H1 (cell line): ENCODE measurements around the gene FNIP2. TPM values are rescaled to one million over a fixed set of nuclear protein-coding genes. Genes with fewer than 3 reads are reported as not detected.

Experiments
- CTCF ChIA-PET: fragments of 300-600 bp; sonication (Branson Sonifier 250); formaldehyde crosslinking; loops from one replicate; lab custom pipeline; 2021; ENCODE audit not compliant: partially characterized antibody; lab: Charles Lee
- POLR2A ChIA-PET: fragments of 300-600 bp; sonication (Branson Sonifier 250); formaldehyde crosslinking; loops from one replicate; lab custom pipeline; 2021; ENCODE audit warnings: inconsistent platforms; ENCODE audit not compliant: partially characterized antibody; lab: Charles Lee
- DNase-seq, 2 experiments: peaks; one replicate each; pipeline versions ENCODE4 v3.0.0 to v3.0.0-alpha.2; 2010 to 2022; ENCODE audit warnings: low spot score in 2 of 2, low read depth in 1 of 2, mixed read lengths in 1 of 2
- FAIRE-seq: peaks from 2 replicates; lab custom pipeline; 2011; peaks lifted over from hg19 to GRCh38; lab: Jason Lieb, UNC
- H2AFZ ChIP-seq: 2 replicates; pipeline ENCODE4 v1.8.1; 2012; ENCODE audit warnings: low read length, inconsistent platforms
- H2AK5ac ChIP-seq: 2 replicates; pipeline ENCODE4 v1.6.1; 2013; ENCODE audit warnings: low read depth, low read length
- H2BK120ac ChIP-seq: replicated peaks from 2 replicates; pipeline ENCODE3; 2013; ENCODE audit warnings: low read depth, low read length, inconsistent platforms
- H2BK12ac ChIP-seq: 2 replicates; pipeline ENCODE4 v1.6.1; 2013; ENCODE audit warnings: low read depth, low read length
- H2BK15ac ChIP-seq: 2 replicates; pipeline ENCODE4 v1.6.1; 2013; ENCODE audit warnings: low read length
- H2BK20ac ChIP-seq: 2 replicates; pipeline ENCODE4 v1.6.1; 2013; ENCODE audit warnings: low read length
- H2BK5ac ChIP-seq: 2 replicates; pipeline ENCODE4 v1.6.1; 2013; ENCODE audit warnings: low read depth, low read length
- H3K14ac ChIP-seq: 2 replicates; pipeline ENCODE4 v1.6.1; 2013; ENCODE audit warnings: inconsistent platforms; ENCODE audit not compliant: insufficient read length
- H3K18ac ChIP-seq: 2 replicates; pipeline ENCODE4 v1.6.1; 2013; ENCODE audit warnings: low read length; ENCODE audit errors: extremely low read depth
- H3K23ac ChIP-seq: 2 replicates; pipeline ENCODE4 v1.6.1; 2013; ENCODE audit warnings: inconsistent platforms; ENCODE audit not compliant: insufficient read length
- H3K23me2 ChIP-seq: 2 replicates; pipeline ENCODE4 v1.6.1; 2013; ENCODE audit warnings: low read depth, low read length
- H3K27ac ChIP-seq: 2 replicates; pipeline ENCODE4 v1.6.1; 2011; ENCODE audit warnings: low read depth, low read length, inconsistent platforms
- H3K27me3 ChIP-seq, 4 experiments: replicated peaks in 1 of 4; 1 replicate in 1 of 4; 2 replicates in 3 of 4; pipeline versions ENCODE4 v1.6.1 to v1.8.1; 2011 to 2013; ENCODE audit warnings: low read length in 3 of 4, mild to moderate bottlenecking in 3 of 4, inconsistent platforms in 2 of 4, mixed read lengths in 2 of 4, moderate library complexity in 1 of 4; ENCODE audit not compliant: control insufficient read depth in 3 of 4, insufficient read depth in 3 of 4; ENCODE audit errors: extremely low read depth in 1 of 4
- H3K36me3 ChIP-seq, 4 experiments: 2 replicates each; pipeline versions ENCODE4 v1.6.1 to v1.8.1; 2011 to 2013; ENCODE audit warnings: mild to moderate bottlenecking in 4 of 4, low read length in 3 of 4, moderate library complexity in 2 of 4, control low read depth in 1 of 4, inconsistent platforms in 1 of 4; ENCODE audit not compliant: insufficient read depth in 4 of 4, control insufficient read depth in 2 of 4
- H3K4ac ChIP-seq: replicated peaks from 2 replicates; pipeline ENCODE3; 2013; ENCODE audit warnings: low read length, low read depth, mixed read lengths, inconsistent platforms; ENCODE audit not compliant: insufficient read length
- H3K4me1 ChIP-seq, 4 experiments: replicated peaks in 1 of 4; 1 replicate in 1 of 4; 2 replicates in 3 of 4; pipeline versions ENCODE4 v1.6.1 to v1.8.1; 2011 to 2013; ENCODE audit warnings: low read length in 3 of 4, inconsistent platforms in 2 of 4, mixed read lengths in 1 of 4; ENCODE audit not compliant: insufficient read depth in 4 of 4, control insufficient read depth in 3 of 4
- H3K4me2 ChIP-seq, 2 experiments: 2 replicates each; pipeline versions ENCODE4 v1.6.1 to v1.8.1; 2011 to 2013; ENCODE audit warnings: low read depth in 2 of 2, low read length in 2 of 2, control low read depth in 1 of 2, inconsistent platforms in 1 of 2, mild to moderate bottlenecking in 1 of 2; ENCODE audit not compliant: insufficient read depth in 1 of 2
- H3K4me3 ChIP-seq, 4 experiments: fragments of 200-600, 300-600 bp in 1 of 4; sonication (generic), shearing (Covaris generic), sonication (Bioruptor Twin) in 1 of 4; 2 replicates each; pipeline versions ENCODE4 v1.5.1 to v1.8.1; 2011 to 2016; ENCODE audit warnings: low read length in 4 of 4, low read depth in 3 of 4, control low read depth in 2 of 4, inconsistent platforms in 2 of 4, mild to moderate bottlenecking in 2 of 4, mixed read lengths in 1 of 4, moderate library complexity in 1 of 4; ENCODE audit not compliant: insufficient read depth in 2 of 4; ENCODE audit errors: extremely low read depth in 1 of 4
- H3K56ac ChIP-seq: replicated peaks from 2 replicates; pipeline ENCODE3; 2013; ENCODE audit warnings: low read depth, mild to moderate bottlenecking, mixed read lengths, low read length, inconsistent platforms; ENCODE audit not compliant: insufficient read length
- H3K79me1 ChIP-seq: 2 replicates; pipeline ENCODE4 v1.6.1; 2013; ENCODE audit warnings: low read depth, low read length, control low read depth
- H3K79me2 ChIP-seq, 2 experiments: 2 replicates each; pipeline versions ENCODE4 v1.6.1 to v1.8.1; 2012 to 2013; ENCODE audit warnings: low read length in 2 of 2, mild to moderate bottlenecking in 2 of 2, inconsistent platforms in 1 of 2; ENCODE audit not compliant: insufficient read depth in 2 of 2, control insufficient read depth in 1 of 2
- H3K9ac ChIP-seq, 4 experiments: replicated peaks in 1 of 4; 1 replicate in 1 of 4; 2 replicates in 3 of 4; pipeline versions ENCODE4 v1.6.1 to v1.8.1; 2011 to 2013; ENCODE audit warnings: low read depth in 3 of 4, low read length in 3 of 4, control low read depth in 2 of 4, mild to moderate bottlenecking in 2 of 4, moderate library complexity in 2 of 4, inconsistent platforms in 1 of 4; ENCODE audit errors: extremely low read depth in 1 of 4
- H3K9me3 ChIP-seq, 2 experiments: 2 replicates each; pipeline versions ENCODE4 v1.6.1 to v1.8.1; 2012 to 2013; ENCODE audit warnings: mild to moderate bottlenecking in 2 of 2, moderate library complexity in 2 of 2, control low read depth in 1 of 2, inconsistent platforms in 1 of 2, low read depth in 1 of 2, low read length in 1 of 2, mixed read lengths in 1 of 2; ENCODE audit not compliant: insufficient read depth in 2 of 2
- H4K20me1 ChIP-seq, 2 experiments: replicated peaks in 1 of 2; 2 replicates each; pipeline versions ENCODE3 to v1.8.1; 2011 to 2013; ENCODE audit warnings: inconsistent platforms in 2 of 2, low read length in 2 of 2, mild to moderate bottlenecking in 1 of 2; ENCODE audit not compliant: insufficient read depth in 2 of 2, control insufficient read depth in 1 of 2
- H4K5ac ChIP-seq: 2 replicates; pipeline ENCODE4 v1.6.1; 2013; ENCODE audit warnings: low read length, low read depth, mixed read lengths, inconsistent platforms; ENCODE audit not compliant: insufficient read length
- H4K8ac ChIP-seq: 2 replicates; pipeline ENCODE4 v1.8.0; 2013; ENCODE audit warnings: mild to moderate bottlenecking, moderate library complexity, low read length, inconsistent platforms; ENCODE audit not compliant: insufficient read depth; ENCODE audit errors: extremely low read depth
- H4K91ac ChIP-seq: replicated peaks from 2 replicates; pipeline ENCODE3; 2013; ENCODE audit warnings: low read length, mixed read lengths, inconsistent platforms; ENCODE audit not compliant: insufficient read length
- BRCA1 ChIP-seq: IDR thresholded peaks from 2 replicates; pipeline ENCODE4 v1.6.1; 2012; ENCODE audit warnings: low read depth, low read length, improper control_type of control experiment
- E2F6 ChIP-seq: IDR thresholded peaks from 2 replicates; pipeline ENCODE4 v1.6.1; 2012; ENCODE audit warnings: inconsistent platforms
- EP300 ChIP-seq, 2 experiments: IDR thresholded peaks; 1 replicate in 1 of 2; 2 replicates in 1 of 2; pipeline ENCODE4 v1.6.1; 2011 to 2012; ENCODE audit warnings: low read depth in 2 of 2, low read length in 2 of 2, mild to moderate bottlenecking in 2 of 2, borderline replicate concordance in 1 of 2, inconsistent platforms in 1 of 2, moderate library complexity in 1 of 2
- KDM1A ChIP-seq: fragments of 200-600, 300-600 bp; sonication (generic); IDR thresholded peaks from 2 replicates; pipeline ENCODE4 v1.7.1; 2016; ENCODE audit warnings: mild to moderate bottlenecking, low read length, borderline replicate concordance
- RBBP5 ChIP-seq: IDR thresholded peaks from 2 replicates; pipeline ENCODE4 v1.7.1; 2012; ENCODE audit warnings: low read depth, mild to moderate bottlenecking, inconsistent platforms, low read length, moderate library complexity, borderline replicate concordance
- RFX5 ChIP-seq: IDR thresholded peaks from 2 replicates; pipeline ENCODE4 v1.6.1; 2011; ENCODE audit warnings: low read depth, low read length, improper control_type of control experiment, borderline replicate concordance
- SIRT6 ChIP-seq: IDR thresholded peaks from one replicate; pipeline ENCODE4 v1.7.1; 2012; ENCODE audit warnings: low read length, inconsistent platforms
- SP1 ChIP-seq: IDR thresholded peaks from 2 replicates; pipeline ENCODE4 v1.6.1; 2011; ENCODE audit warnings: low read depth, low read length
- SUZ12 ChIP-seq: fragments of 200-600 bp; sonication (generic); IDR thresholded peaks from 2 replicates; pipeline ENCODE4 v1.6.1; 2012; ENCODE audit warnings: mild to moderate bottlenecking, inconsistent platforms, low read length, moderate library complexity, mixed read lengths
- YY1 ChIP-seq: IDR thresholded peaks from 2 replicates; pipeline ENCODE4 v1.6.1; 2011; ENCODE audit warnings: low read depth, mild to moderate bottlenecking, low read length
- WGBS, 2 experiments: shearing (Covaris generic) in 1 of 2; methylation state at CpG; one replicate each; pipeline versions ENCODE4 v1.1.6 to v1.1.7; 2013 to 2015; ENCODE audit warnings: low lambda C conversion rate in 2 of 2, mixed read lengths in 2 of 2, inconsistent platforms in 1 of 2, low coverage in 1 of 2, missing lambda C conversion rate in 1 of 2; ENCODE audit not compliant: insufficient replicate concordance in 2 of 2, insufficient coverage in 1 of 2, insufficient read length in 1 of 2; ENCODE audit errors: extremely low coverage in 1 of 2, missing lambda C conversion rate in 1 of 2; 5-methylcytosine and 5-hydroxymethylcytosine counted together
- polyA plus RNA-seq, 7 experiments: library from polyadenylated mRNA; depleted of rRNA in 3 of 7; stranded (reverse) in 5 of 7; unstranded in 2 of 7; fragments of >200 nt in 5 of 7; fragments of 200-250 nt in 2 of 7; gene quantifications; 1 replicate in 5 of 7; 2 replicates in 1 of 7; 4 replicates in 1 of 7; pipeline versions ENCODE4 v1.2.1 to v1.2.3, GENCODE V29; 2011 to 2013; ENCODE audit warnings: missing spikeins in 2 of 7, mixed read lengths in 2 of 7
- total RNA-seq: library from RNA; stranded (reverse); fragmentation: NEBNext Ultra II Directional; extraction: Animal tissue kit (Norgen Biotek cat#: 25700); gene quantifications from 2 replicates; pipeline ENCODE4 v1.2.1, GENCODE V29; 2021
- TF ChIP-seq, protein P1 (sequence below), 3 experiments: IDR thresholded peaks; 1 replicate in 2 of 3; 2 replicates in 1 of 3; pipeline versions ENCODE4 v1.5.1 to v1.6.1; 2011; ENCODE audit warnings: low read length in 3 of 3, mild to moderate bottlenecking in 3 of 3, inconsistent platforms in 2 of 3, low read depth in 1 of 3, moderate library complexity in 1 of 3; ENCODE audit not compliant: insufficient read depth in 1 of 3; ENCODE audit errors: control extremely low read depth in 1 of 3

Gene FNIP2
- total and polyA plus RNA-seq, 2 of the 8 experiments (the other 6 are each of a cell fraction or from before 2014, with no cell fraction given): 4.0 to 13.0 TPM

DNA sequence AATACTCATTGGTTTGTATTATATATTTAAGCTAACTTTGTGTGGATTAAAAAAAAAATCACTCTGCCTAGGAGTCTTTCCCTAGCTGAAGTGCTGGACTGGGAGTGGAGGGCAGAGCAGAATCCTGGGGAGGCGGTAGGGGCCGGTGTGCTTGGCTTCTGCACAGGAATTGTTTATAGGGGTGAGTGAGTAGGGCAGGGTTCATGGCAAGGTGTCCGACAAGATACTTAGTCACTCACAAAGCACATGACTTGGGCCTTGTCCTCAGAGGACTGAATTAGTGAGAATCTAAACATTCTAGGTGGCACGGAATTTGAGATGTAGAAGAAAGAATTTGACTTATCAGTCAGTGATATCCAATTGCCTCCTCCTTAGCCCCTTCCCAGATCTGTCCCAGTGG, 32.2 kb downstream of the FNIP2 start:
- no peak overlapping the region for H3K9ac ChIP-seq
- no peak overlapping the region for H2BK12ac ChIP-seq
- no peak overlapping the region for H3K4me2 ChIP-seq
- no peak overlapping the region for H3K4me3 ChIP-seq
- no peaks in the 10 kb centered on the region for H3K36me3 ChIP-seq
- H3K27me3 ChIP-seq: no peaks in the 10 kb centered on the region
- H3K79me2 ChIP-seq: peaks cover 0 to 4% of the 10 kb centered on the region in 2 experiments; a peak in 2 of 4 replicates
- no peak for DNase-seq
- no peak for FAIRE-seq
- H4K91ac ChIP-seq: no peak overlapping the region
- CTCF ChIA-PET: no interaction called here
- H3K23ac ChIP-seq: no peak overlapping the region
- H4K5ac ChIP-seq: no peak overlapping the region
- no peak overlapping the region for H3K4ac ChIP-seq
- H2BK15ac ChIP-seq: no peak overlapping the region; the same call in 1 of the 2 replicates
- WGBS, 2 experiments: 92% methylated on average over 4 of the region's 4 CpGs; no CpG with 5 or more reads in 1 of the 2 experiments
- no peak overlapping the region for H2BK120ac ChIP-seq
- POLR2A ChIA-PET: no interaction called here
- H4K8ac ChIP-seq: no peak overlapping the region
- peaks cover 0 to 4% (median 3%) of the 10 kb centered on the region in 4 experiments; a peak in 3 of 7 replicates for H3K4me1 ChIP-seq
- no peak overlapping the region for H3K56ac ChIP-seq
- H2AFZ ChIP-seq: no peak overlapping the region
- H2BK20ac ChIP-seq: no peak overlapping the region
- H3K79me1 ChIP-seq: no peaks in the 10 kb centered on the region; the same call in 1 of the 2 replicates
- H2AK5ac ChIP-seq: no peak overlapping the region
- H4K20me1 ChIP-seq: peaks cover 0 to 1% of the 10 kb centered on the region in 2 experiments
- no peaks in the 10 kb centered on the region for H3K9me3 ChIP-seq
- H3K14ac ChIP-seq: no peak overlapping the region
- H3K27ac ChIP-seq: no peak overlapping the region
- no peaks in the 10 kb centered on the region for H3K23me2 ChIP-seq
- H2BK5ac ChIP-seq: no peak overlapping the region
- H3K18ac ChIP-seq: no peak overlapping the region
- TF ChIP-seq EP300 (IDR thresholded peaks at IDR 0.05; ENCODE audit: borderline replicate concordance in 1 of 2, low read depth in 2 of 2, low read length in 2 of 2): no peak
- TF ChIP-seq YY1: no peak
- TF ChIP-seq SIRT6: no peak
- no peak for TF ChIP-seq BRCA1
- no peak for TF ChIP-seq RBBP5
- no peak for TF ChIP-seq SP1
- TF ChIP-seq RFX5: no peak
- no peak for TF ChIP-seq E2F6
- TF ChIP-seq, protein P1, sequence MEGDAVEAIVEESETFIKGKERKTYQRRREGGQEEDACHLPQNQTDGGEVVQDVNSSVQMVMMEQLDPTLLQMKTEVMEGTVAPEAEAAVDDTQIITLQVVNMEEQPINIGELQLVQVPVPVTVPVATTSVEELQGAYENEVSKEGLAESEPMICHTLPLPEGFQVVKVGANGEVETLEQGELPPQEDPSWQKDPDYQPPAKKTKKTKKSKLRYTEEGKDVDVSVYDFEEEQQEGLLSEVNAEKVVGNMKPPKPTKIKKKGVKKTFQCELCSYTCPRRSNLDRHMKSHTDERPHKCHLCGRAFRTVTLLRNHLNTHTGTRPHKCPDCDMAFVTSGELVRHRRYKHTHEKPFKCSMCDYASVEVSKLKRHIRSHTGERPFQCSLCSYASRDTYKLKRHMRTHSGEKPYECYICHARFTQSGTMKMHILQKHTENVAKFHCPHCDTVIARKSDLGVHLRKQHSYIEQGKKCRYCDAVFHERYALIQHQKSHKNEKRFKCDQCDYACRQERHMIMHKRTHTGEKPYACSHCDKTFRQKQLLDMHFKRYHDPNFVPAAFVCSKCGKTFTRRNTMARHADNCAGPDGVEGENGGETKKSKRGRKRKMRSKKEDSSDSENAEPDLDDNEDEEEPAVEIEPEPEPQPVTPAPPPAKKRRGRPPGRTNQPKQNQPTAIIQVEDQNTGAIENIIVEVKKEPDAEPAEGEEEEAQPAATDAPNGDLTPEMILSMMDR (IDR thresholded peaks at IDR 0.05; ENCODE audit: control extremely low read depth in 1 of 3, insufficient read depth in 1 of 3, low read depth in 1 of 3, low read length in 3 of 3): no peak
- no peak for TF ChIP-seq KDM1A
- TF ChIP-seq SUZ12: no peak
